ENCODE results near the gene RPUSD2. TPM values are rescaled to one million over a fixed set of nuclear protein-coding genes. Genes with fewer than 3 reads are reported as not detected.

Gene RPUSD2
- total and polyA plus RNA-seq, 2 experiments from 2014 or later, result 22.0 to 25.5 TPM

DNA sequence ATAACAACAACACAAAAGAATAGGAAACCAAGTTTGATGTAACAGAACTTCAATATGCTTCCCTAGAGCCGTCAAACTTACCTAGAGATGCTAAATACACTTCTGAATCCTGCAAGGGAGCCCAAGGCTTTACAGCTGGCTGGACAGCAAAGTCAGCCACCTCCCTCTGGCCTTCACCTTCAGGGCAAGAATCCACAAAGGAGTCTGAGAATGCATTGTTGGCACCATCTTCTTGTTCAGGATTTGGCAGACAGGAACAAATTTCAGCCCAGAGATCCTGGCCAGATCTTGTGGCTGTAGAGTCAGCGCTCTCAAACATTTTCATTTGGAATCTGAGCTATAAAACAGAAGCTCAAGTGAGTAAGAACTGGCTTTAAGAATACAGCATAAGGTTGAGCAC, 6.4 kb upstream of the RPUSD2 start (continued):
- TF ChIP-seq, protein P1, sequence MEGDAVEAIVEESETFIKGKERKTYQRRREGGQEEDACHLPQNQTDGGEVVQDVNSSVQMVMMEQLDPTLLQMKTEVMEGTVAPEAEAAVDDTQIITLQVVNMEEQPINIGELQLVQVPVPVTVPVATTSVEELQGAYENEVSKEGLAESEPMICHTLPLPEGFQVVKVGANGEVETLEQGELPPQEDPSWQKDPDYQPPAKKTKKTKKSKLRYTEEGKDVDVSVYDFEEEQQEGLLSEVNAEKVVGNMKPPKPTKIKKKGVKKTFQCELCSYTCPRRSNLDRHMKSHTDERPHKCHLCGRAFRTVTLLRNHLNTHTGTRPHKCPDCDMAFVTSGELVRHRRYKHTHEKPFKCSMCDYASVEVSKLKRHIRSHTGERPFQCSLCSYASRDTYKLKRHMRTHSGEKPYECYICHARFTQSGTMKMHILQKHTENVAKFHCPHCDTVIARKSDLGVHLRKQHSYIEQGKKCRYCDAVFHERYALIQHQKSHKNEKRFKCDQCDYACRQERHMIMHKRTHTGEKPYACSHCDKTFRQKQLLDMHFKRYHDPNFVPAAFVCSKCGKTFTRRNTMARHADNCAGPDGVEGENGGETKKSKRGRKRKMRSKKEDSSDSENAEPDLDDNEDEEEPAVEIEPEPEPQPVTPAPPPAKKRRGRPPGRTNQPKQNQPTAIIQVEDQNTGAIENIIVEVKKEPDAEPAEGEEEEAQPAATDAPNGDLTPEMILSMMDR (conservative IDR thresholded peaks at IDR 0.05; ENCODE audit: low read depth in 2 of 2), result no peak
- no peak for TF ChIP-seq POLR2AphosphoS5 (IDR thresholded peaks at IDR 0.05; ENCODE audit: low read depth)
- no peak for TF ChIP-seq STAT1 (IDR thresholded peaks at IDR 0.05; ENCODE audit: unreplicated experiment)
- no peak for TF ChIP-seq ZNF114 (CRISPR knock-in tag; IDR thresholded peaks at IDR 0.05)

DNA sequence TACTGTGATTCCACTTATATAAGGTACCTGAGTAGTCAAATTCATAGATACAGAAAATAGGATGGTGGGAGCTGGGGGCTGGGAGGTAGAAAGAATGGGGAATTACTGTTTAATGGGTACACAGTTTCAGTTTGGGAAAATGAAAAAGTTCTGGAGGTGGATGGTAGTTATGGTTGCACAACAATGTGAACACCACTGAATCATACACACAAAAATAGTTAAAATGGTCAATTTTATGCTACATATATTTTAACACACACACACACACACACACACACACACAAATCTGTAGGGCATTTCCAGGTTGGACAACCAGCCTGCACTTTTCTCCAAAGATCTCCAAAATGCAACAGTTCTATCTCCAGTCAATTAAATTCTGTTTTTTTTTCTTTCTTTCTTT, 5.7 kb upstream of the RPUSD2 start:
- Mint-ChIP-seq H3K4me1 (peaks cover 16% of the 10 kb centered on the region), H3K36me3 (ENCODE audit: low read depth) (no peaks in the 10 kb centered on the region), H3K9me3 (no peaks in the 10 kb centered on the region), H3K27me3 (ENCODE audit: insufficient read depth, low read depth, poor library complexity) (peaks cover 16% of the 10 kb centered on the region), H3K27ac (no peak overlapping the region), H3K4me3 (0 out of 3 replicates have a peak overlapping the region, but pooled peaks have one; percentile 29)
- no peaks in the 10 kb centered on the region for H3K36me3 ChIP-seq (ENCODE audit: insufficient read depth)
- DNase-seq (ENCODE audit: low spot score), result no peak
- H3K9me2 ChIP-seq (ENCODE audit: insufficient read depth), result no peaks in the 10 kb centered on the region
- H3K4me2 ChIP-seq, result no peak overlapping the region
- ATAC-seq, result no peak
- no peak overlapping the region for H3K27ac ChIP-seq (ENCODE audit: low read depth)
- peaks cover 3% of the 10 kb centered on the region; the same call in 1 of the 2 replicates for H4K20me1 ChIP-seq (replicated peaks; ENCODE audit: insufficient read depth)
- no peaks in the 10 kb centered on the region for H3F3A ChIP-seq (replicated peaks; ENCODE audit: low read depth)
- H3K4me3 ChIP-seq, result no peak overlapping the region
- H3K27me3 ChIP-seq (ENCODE audit: insufficient read depth), result no peaks in the 10 kb centered on the region
- H3K79me2 ChIP-seq (replicated peaks; ENCODE audit: insufficient read depth), result 0 out of 2 replicates have a peak, but pooled peaks cover 3% of the 10 kb centered on the region
- H3K4me1 ChIP-seq (ENCODE audit: insufficient read depth), result 0 out of 2 replicates have a peak, but pooled peaks cover 6% of the 10 kb centered on the region
- no peak overlapping the region for H2AFZ ChIP-seq
- TF ChIP-seq POLR2AphosphoS5 (IDR thresholded peaks at IDR 0.05; ENCODE audit: low read depth) (no peak), NANOG (IDR thresholded peaks at IDR 0.05; ENCODE audit: borderline replicate concordance) (no peak), STAT1 (IDR thresholded peaks at IDR 0.05; ENCODE audit: unreplicated experiment) (no peak), ZNF331 (CRISPR knock-in tag; IDR thresholded peaks at IDR 0.05; ENCODE audit: low read depth) (no peak), JUNB (IDR thresholded peaks at IDR 0.05; ENCODE audit: unreplicated experiment) (no peak), ZNF114 (CRISPR knock-in tag; IDR thresholded peaks at IDR 0.05) (no peak), EZH2phosphoT487 (IDR thresholded peaks at IDR 0.05; ENCODE audit: unreplicated experiment) (no peak), ETS1 (IDR thresholded peaks at IDR 0.05) (no peak), CREB1 (CRISPR knock-in tag; IDR thresholded peaks at IDR 0.05; ENCODE audit: low read depth) (no peak), EZH2 (IDR thresholded peaks at IDR 0.05; ENCODE audit: low read depth, unreplicated experiment) (no peak)
- TF ChIP-seq, protein P2, sequence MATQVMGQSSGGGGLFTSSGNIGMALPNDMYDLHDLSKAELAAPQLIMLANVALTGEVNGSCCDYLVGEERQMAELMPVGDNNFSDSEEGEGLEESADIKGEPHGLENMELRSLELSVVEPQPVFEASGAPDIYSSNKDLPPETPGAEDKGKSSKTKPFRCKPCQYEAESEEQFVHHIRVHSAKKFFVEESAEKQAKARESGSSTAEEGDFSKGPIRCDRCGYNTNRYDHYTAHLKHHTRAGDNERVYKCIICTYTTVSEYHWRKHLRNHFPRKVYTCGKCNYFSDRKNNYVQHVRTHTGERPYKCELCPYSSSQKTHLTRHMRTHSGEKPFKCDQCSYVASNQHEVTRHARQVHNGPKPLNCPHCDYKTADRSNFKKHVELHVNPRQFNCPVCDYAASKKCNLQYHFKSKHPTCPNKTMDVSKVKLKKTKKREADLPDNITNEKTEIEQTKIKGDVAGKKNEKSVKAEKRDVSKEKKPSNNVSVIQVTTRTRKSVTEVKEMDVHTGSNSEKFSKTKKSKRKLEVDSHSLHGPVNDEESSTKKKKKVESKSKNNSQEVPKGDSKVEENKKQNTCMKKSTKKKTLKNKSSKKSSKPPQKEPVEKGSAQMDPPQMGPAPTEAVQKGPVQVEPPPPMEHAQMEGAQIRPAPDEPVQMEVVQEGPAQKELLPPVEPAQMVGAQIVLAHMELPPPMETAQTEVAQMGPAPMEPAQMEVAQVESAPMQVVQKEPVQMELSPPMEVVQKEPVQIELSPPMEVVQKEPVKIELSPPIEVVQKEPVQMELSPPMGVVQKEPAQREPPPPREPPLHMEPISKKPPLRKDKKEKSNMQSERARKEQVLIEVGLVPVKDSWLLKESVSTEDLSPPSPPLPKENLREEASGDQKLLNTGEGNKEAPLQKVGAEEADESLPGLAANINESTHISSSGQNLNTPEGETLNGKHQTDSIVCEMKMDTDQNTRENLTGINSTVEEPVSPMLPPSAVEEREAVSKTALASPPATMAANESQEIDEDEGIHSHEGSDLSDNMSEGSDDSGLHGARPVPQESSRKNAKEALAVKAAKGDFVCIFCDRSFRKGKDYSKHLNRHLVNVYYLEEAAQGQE (IDR thresholded peaks at IDR 0.05; ENCODE audit: unreplicated experiment), result no peak
- TF ChIP-seq, protein P1 (conservative IDR thresholded peaks at IDR 0.05; ENCODE audit: low read depth in 2 of 2), result no peak
